Measurements from ENCODE around the gene SREBF2.

Gene SREBF2

GRCh38 chr22:41842996-41843970 lies 10.4 kb downstream of the SREBF2 start:
- TF ChIP-seq CTCF (conservative IDR thresholded peaks at IDR 0.05; ENCODE audit: low read depth, low read length), result no peak
- DNase-seq (ENCODE audit: low read depth), result no peak
- H3K4me3 ChIP-seq (ENCODE audit: low read length), result no peak overlapping the region

GRCh38 chr22:41844036-41844435 lies 11.1 kb downstream of the SREBF2 start:
- TF ChIP-seq CTCF (conservative IDR thresholded peaks at IDR 0.05; ENCODE audit: low read depth, low read length), result no peak
- no peak for DNase-seq (ENCODE audit: low read depth)
- no peak overlapping the region for H3K4me3 ChIP-seq (ENCODE audit: low read length)

- no peak for TF ChIP-seq CTCF (conservative IDR thresholded peaks at IDR 0.05; ENCODE audit: low read depth, low read length)
- no peak for DNase-seq (ENCODE audit: low read depth)
- no peak overlapping the region for H3K4me3 ChIP-seq (ENCODE audit: low read length)
These were observed 11.6 kb downstream of the SREBF2 start for GRCh38 chr22:41844513-41844912.

- TF ChIP-seq CTCF (conservative IDR thresholded peaks at IDR 0.05; ENCODE audit: low read depth, low read length), result no peak
- no peak overlapping the region for H3K4me3 ChIP-seq (ENCODE audit: low read length)
These were observed 12.7 kb downstream of the SREBF2 start for GRCh38 chr22:41845380-41846267.

GRCh38 chr22:41846268-41846987 lies 13.5 kb downstream of the SREBF2 start:
- H3K4me3 ChIP-seq (ENCODE audit: low read length), result no peak overlapping the region
- no peak for DNase-seq (ENCODE audit: low read depth)
- no peak for TF ChIP-seq CTCF (conservative IDR thresholded peaks at IDR 0.05; ENCODE audit: low read depth, low read length)

More at GRCh38 chr22:41845380-41846267, 12.7 kb downstream of the SREBF2 start:
- no peak for DNase-seq (ENCODE audit: low read depth)

GRCh38 chr22:41847300-41847699 lies 14.4 kb downstream of the SREBF2 start:
- TF ChIP-seq CTCF (conservative IDR thresholded peaks at IDR 0.05; ENCODE audit: low read depth, low read length), result no peak
- DNase-seq (ENCODE audit: low read depth), result no peak
- H3K4me3 ChIP-seq (ENCODE audit: low read length), result no peak overlapping the region
